GM12891 (cell line): ENCODE measurements around the gene INHBC.

Experiments
- POLR2AphosphoS5 ChIP-seq: IDR thresholded peaks from 2 replicates; pipeline ENCODE4 v1.6.1; 2011; ENCODE audit warnings: low read depth, low read length, control low read depth
- SPI1 ChIP-seq: IDR thresholded peaks from 2 replicates; pipeline ENCODE4 v1.6.1; 2011; ENCODE audit warnings: low read depth, low read length, control low read depth

DNA sequence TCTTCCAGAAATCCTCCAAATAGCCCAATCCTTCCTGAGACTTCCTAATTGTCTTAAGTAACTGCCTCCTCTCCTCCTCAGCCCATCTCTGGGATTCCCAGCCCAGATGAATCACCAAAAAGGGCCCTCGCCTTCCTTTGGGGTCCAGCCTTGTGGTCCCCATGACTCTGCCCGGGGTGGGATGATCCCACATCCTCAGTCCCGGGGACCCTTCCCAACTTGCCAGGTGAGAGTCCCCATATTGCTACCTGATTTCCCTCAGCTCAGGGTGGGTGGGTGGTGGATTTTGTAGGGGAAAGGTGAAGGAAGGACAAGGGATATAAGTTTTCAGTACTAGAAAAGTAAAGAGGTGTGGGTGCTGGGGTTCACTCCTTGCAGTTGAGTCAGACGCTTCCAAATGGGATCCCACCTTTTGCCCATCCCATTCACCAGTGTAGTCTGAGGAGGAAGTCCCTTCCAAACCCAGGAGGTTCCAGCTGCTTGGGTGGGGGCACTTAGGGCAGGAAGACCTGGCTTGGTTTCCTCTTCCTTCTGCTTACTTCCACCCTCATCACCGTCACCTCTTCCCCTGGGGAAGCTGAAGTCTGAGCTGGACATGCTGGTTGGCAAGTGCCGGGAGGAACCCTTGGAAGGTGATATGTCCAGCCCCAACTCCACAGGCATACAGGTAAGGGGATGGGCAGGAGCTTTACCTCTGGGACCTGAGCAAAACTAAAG, 30.6 kb downstream of the INHBC start:
- no peak for TF ChIP-seq POLR2AphosphoS5
- TF ChIP-seq SPI1: no peak
